Stromal cell of bone marrow (primary cell): Measurements from ENCODE around the gene SIK3.
A peak's percentile ranks its signal among the peaks of the same experiment; 100 is the strongest.
"Not testable (repeated sequence)": the region's sequence is repeated elsewhere in the genome, so short reads cannot be mapped to it uniquely, and the experiment has no call there.

Source experiments
- DNase-seq: peaks from one replicate; pipeline ENCODE4 v3.0.0-alpha.2; 2012; ENCODE audit warnings: low read depth

The SIK3 gene

DNA sequence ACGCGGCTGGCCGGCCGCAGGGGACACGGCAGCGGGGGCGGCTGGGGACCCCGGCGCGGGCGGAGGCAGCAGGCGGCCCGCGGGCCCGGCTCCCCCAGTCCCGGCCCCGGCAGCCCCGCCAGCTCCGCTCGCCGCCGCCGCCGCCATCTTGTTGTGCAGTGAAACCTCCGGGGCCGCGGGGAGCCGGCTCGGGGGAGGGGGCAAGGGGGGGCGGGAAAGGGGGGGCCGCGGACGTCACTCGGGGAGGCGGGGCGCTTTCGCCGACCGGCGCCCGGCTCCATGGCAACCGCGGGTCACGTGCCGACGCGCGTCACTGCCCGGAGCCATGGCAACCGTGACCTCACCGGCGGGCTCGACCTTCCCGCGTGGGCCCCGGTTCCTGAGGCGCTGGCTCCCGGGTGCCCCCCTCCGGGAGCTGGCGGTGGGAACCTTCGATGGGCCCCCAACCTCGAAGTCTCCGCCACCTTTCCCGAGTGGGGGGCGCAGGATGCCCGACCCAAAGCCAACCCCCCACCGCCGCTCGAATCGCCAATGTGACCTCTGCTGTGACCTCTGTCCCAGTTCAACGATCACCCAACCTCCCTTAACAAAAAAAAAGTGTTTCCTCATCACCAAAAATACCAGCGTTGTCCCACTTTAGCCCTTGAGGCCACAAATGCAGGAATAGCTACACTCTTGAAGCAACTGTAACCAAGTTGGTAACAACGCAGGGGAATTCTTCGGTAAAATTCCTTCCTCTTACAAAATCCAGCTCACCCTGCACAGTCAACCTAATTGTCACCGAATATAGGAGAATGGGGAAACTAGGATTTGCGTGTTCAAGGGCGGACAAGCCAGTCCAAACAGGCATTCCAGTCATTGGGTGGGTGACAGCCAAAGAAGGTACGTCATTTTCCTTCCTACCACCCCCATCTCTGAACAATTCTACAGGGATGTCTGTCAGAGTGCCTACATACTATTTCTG, at the start of gene SIK3:
SIK3 (minus strand) TSS at position 160 of the 964 bp plus-strand sequence; CDS start at position 147, 13 bp downstream.
- DNase-seq: peak; percentile 88

DNA sequence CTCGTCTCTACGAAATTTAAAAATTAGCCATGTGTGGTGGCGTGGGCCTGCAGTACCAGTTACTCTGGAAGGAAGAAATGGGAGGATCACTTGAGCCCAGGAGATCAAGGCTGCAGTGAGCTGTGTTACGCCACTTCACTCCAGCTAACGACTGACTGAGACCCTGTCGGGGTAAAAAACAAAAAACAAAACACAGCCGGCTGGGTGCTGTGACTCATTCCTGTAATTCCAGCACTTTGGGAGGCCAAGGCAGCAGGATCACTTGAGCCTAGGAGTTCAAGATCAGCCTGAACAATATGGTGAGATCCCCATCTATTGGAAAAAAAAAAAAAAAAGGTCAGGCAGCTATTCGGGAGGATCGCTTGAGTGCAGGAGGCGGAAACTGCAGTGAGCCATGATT, 48.3 kb upstream of the SIK3 start:
- DNase-seq: no peak

DNA sequence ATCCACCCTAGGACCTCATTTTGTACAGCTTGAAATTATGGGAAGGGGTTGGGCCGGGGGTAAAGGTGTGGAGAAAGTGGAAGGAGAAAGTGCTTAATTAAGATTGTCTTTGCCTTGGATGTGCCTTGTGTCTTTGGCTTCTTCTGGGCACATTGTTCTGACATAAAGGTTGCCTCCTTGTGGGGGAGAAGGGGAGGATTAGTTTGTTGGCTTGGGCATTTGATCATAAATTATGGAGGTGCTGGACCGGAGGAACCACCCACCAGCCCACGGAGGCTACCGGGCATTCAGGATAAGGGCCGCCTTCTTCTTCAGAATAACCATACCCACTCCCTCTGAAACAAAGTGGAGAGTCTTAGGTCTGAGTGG, 47.1 kb upstream of the SIK3 start:
- peak; percentile 22 for DNase-seq

DNA sequence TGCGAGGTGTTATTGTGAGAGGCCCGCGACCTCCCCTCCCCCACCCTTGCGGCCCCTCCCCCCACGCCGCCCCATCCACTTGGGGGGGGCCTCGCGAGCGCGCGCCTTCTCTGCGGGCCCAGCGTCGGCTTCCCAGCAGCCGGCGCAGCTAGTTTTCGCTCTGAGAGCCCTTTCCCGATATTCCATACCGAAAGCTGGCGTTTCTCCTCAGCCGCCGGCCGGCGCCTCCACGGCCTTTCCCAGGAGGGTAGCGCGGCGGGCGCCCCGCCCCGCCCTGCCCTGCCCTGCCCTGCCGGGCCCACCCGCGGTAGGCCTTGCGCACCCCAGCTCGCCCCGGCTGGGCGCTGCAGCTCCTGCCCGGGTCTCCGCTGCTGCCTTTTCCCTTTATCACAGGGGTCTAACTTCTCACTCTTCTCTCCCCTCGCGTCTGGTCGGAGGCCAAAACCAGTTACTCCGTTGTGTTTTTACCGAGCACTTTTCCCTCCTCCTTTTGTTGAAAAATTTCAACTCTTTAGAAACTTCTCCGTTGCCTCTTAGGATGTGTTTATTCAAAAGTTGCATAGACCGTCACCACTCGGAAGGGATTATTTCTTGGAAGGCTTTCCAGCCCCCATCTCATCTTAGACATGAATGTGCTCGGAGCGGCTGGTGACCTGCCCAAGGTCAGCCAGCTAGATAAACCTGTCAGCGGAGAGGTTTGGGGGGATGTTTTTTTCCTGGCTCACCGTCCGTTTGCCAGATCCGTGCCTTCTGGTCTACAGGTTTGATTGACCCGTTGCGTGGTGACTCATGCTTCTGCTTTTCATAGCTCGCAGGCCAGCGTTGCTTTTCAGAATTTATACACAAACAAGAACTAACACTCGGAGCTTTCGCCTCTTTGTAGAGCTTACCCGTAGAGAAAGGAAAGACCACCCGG, 46.5 kb upstream of the SIK3 start:
- peak; percentile 24 for DNase-seq

DNA sequence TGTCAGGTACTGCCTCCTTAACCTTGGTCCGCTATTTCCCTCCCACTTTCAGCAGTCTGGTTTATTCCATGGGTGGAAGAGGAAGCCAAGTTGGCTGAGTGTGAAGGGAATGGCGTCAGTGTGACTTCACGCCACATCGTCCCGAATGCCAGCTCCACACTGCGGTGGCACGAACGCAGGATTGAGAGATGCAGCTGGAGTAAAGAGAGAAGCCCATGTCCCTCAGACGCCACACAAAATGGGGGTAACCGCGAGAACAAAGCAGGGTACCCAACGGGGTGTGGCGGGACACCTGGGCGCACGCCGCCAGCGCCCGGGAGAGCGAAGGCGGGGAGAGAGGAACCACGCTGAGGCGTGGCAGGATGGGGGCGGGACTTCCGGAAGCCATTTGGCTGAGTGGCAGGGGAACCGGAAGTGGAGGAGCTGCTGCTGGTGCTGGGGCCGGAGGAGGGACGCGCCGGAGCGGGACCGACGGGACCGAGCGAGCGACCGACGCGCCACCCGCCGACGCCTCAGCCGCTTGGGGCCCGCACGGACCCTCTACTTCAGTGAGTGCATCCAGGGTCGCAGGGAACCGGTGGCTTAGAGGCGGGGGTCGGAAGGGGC, 45.7 kb upstream of the SIK3 start, which contains the start of gene PAFAH1B2:
PAFAH1B2 (plus strand) TSS at position 417 of the 606 bp plus-strand sequence. CDS start 8,161 bp downstream, outside the sequence.
- DNase-seq: peak; percentile 86

DNA sequence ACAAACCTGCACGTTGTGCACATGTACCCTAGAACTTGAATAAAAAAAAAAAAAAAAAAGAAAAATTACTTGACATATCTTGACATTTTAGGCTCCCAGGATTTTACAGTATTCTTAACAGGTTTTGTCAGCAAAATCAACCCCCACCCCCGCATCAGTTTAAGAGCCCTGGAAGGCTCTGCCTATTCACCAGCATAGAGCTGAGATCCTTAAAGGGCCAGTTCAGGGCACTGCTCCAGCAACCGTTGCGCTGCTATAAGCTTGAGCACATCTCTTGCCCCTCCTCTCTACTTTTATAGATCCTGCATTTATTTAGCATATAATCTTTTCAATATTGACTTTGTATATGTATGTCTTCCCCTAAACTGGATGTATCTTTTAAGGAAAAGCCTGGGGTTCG, 45.2 kb upstream of the SIK3 start:
- DNase-seq: peak; percentile 41

DNA sequence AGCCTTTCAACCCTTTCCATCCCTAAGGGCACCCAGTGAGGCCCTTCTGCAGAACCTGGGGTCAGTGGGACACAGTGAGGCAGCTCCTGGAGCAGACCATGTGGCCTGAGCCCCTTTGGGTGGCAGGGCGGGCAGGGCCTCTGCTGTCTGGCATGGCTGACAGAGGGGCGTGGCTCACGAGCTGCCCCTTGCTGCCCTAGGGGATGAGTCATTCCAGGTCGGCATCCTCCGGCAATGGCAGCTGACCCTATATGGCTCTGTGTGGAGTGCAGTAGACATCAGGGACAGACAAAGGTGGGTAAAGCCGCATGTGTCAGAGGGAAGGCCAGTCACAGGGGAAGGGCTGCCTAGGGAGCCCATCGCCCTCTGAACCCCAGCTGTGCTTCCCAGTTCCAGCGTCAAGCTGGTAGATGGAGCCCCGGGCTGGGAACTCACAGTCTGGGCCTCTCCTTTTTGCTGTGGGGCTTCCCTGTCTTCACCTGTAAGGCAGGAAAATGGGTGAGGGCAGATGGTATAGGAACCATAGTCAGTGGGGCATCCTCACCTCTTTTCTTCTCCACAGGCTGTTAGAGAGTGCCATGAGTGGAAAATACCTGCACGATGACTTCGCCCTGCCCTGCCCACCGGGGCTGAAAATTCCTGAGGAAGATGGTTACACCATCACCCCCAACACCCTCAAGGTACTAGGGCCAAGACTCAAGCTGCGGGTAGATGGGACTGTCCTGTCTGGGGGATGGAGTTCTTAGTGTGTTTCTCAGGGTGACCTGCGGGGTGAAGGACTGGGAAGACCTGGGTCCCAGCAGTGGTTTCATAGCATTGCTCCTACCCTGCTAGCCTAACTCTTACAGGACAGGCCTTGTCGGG, 39.2 kb upstream of the SIK3 start:
- DNase-seq: not testable (repeated sequence)

DNA sequence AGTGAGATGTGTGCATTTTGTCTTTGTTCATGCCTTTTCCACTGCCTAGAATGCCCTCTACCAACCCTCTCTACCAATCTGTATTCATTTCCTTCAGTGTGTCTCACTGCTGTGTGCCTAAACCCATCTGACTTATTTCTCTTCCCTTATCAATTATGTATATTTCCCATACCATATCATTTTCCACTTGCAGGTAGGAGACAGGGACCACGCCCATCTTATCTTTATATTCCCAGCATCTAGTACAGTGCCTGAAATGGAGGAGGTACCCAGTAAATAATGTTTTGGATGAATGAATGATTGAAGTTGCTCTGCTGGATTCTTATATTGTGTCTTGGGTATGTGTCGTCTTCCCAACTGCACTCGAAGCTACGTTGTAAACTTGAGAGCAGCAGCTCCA, 36.8 kb upstream of the SIK3 start:
- not testable (repeated sequence) for DNase-seq

DNA sequence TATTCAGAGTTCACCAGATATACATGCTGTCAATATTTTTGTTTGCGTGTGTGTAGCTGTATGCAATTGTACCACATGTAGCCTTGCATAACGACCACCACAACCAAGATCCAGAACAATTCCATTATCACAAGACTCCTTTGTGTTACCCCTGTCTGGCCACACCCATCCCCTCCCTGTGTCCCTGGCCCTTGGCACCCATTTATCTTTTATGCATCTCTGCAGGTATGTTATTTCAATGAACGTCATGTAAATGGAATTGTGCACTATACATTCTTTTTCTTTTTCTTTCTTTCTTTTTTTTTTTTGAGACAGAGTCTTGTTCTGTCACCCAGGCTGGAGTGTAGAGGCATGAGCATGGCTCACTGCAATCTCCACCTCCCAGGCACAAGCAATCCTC, 36.2 kb upstream of the SIK3 start:
- DNase-seq: no peak

DNA sequence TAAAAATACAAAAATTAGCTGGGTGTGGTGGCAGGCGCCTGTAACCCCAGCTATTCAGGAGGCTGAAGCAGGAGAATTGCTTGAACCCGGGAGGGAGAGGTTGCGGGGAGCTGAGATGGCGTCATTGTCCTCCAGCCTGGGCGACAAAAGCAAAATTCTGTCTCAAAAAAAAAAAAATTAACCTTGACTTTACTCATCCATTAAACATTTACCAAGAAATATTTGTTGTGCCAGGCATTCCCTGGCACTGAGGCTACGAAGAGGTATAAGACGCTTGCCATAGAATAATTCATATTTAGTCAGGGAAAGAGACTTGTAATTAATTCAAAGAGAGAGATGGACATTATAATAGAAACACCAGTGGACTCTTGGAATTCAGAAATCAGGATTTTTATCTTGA, 32.7 kb upstream of the SIK3 start:
- DNase-seq: no peak

DNA sequence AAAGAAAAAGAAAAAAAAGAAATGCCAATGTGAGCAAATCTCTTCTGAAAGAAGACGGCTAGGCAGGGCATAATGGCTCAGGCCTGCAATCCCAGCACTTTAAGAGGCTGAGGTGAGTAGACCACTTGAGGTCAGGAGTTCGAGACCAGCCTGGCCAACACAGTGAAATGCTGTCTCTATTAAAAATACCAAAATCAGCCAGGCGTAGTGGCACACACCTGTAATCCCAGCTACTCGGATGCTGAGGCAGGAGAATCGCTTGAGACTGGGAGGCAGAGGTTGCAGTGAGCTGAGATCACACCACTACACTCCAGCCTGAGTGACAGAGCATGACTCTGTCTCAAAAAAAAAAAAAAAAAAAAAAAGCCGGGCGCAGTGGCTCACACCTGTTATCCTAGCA, 32.2 kb upstream of the SIK3 start:
- DNase-seq: not testable (repeated sequence)

DNA sequence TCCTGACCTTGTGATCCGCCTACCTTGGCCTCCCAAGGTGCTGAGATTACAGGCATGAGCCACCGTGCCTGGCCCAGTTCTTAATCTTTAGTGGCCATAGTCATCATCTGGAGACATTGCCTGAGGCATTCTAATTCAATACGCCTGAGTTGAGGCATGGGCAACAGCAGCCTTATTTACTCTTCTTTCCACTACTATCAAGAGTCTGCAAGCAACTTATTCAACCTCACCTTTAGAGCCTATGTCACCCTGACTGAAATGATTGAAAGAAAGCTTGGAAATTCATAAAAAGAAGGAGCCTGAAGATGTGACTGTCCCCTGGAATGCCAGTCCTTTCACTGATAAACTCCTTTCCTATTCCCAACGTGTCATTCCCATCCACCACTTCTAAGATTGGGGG, 30.1 kb upstream of the SIK3 start:
- no peak for DNase-seq

DNA sequence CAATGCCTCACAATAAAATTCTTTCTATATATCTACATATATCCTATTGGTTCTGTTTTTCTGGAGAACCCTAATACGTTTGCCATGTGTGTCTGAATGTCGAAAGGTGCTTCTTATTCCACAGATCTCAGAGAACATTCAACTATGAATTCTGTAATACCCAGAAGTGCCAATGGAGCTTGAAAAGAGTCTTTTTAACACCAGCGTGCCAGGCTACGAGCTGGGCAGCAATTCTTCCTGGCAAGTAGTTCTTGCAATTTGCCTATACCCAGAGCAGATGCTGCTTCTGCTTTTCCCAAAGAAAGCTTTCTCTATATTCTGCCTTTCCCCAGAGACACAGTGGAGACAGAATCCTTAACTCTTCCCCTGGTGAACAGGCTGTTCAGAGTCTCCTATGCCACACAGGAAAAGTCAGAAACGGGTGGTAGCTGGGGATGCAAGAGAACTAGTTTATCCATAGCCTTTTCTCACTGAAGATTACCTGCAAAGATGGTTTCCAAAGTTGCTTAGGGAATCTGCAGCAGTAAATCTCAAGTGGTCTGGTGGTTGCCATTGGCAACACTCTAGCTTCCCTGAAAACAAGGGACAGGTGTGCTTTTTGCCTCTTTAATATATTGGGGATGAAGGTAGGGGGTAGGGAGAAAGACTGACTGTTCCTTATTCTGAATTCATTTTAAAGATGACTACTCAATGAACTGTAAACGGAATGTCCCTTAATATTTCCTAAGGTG, 29.1 kb upstream of the SIK3 start:
- no peak for DNase-seq

DNA sequence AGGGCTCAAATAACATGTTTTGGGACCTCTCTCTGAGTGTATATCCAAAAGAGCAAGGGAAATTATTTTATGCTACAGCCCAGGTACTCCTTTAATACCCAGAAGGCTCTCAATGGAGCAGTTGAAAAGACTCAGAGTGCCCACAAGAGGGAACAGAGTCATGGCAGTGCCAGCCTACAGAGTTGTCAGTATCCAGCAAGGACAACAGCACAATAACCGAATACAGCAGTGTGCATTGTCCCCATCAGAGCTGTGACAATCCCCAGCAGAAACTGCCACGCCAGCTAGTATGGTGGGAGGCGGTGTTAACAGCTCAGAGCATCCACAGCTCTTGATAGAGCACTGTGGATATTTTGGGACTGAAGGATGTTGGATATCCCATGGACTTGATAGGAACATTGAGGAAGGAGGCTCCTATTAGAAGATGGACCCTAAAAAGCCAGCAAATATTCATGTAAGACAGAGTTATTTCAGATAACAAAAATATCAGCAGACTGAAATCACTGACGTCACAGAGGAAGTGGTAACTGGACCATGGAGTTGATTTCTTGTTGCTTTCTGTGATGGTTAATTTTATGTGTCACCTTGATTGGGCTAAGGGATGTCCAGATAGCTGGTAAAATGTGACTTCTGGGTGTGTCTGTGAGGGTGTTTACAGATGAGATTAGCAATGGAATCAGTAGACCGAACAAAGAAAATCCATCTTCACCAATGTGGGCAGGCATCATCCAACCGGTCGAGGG, 28.2 kb upstream of the SIK3 start:
- no peak for DNase-seq

DNA sequence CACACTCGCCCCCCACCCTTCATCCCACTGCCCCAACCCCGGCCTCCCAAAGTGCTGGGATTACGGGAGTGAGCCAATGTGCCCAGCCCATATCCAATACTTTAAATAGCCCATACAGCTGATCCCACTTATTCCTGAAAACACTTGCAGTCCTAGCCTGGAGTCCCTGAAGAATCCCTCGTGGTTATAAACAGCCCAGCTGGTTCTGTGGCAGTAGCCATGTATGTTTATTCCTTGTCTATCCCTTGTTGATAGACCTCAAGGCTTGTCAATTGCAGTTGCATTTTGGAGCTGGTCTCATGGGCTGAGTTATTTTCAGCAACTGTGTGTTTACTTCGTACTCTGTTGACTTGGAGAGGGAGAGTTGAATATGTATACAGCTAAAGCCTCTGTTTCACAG, 24.3 kb upstream of the SIK3 start:
- DNase-seq: no peak

DNA sequence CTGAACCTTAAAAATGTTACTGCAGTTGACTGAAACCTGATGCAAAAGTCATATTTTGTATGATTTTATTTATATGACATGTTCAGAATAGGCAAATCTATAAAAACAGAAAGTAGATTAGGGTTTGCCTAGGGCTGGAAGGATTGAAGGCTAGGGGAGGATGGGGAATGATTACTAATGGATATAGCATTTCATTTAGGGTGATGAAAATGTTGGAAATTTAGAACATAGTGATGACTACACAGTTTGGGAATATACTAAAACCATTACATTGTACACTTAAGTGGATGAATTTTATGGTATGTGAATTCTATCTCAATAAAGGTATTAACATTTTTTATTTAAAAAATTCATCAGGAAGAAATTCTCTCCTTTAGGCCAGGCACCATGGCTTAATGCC, 22.9 kb upstream of the SIK3 start:
- DNase-seq: no peak

DNA sequence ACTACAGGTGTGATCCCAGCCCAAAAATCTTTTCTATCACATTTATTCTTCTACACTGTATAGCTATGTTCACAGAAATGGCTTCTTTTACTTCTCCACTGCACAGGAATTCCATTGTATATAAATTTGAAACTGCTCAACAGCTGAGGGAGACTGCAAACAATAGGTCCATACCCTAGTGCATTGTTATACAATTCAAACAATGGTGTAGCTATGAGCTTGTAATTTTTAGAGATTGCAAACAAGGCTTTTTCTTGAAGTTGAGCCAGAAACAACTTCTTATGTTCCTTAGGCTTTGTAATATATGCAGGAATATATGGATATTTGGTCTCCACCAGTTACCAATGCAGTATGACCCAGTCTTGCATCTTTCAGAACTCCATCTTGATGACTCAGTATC, 19.5 kb upstream of the SIK3 start:
- no peak for DNase-seq

DNA sequence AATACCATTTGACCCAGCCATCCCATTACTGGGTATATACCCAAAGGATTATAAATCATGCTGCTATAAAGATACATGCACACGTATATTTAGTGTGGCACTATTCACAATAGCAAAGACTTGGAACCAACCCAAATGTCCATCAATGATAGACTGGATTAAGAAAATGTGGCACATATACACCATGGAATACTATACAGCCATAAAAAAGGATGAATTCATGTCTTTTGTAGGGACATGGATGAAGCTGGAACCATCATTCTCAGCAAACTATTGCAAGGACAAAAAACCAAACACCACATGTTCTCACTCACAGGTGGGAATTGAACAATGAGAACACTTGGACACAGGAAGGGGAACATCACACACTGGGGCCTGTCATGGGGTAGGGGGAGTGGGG, 14.7 kb upstream of the SIK3 start:
- DNase-seq: not testable (repeated sequence)

DNA sequence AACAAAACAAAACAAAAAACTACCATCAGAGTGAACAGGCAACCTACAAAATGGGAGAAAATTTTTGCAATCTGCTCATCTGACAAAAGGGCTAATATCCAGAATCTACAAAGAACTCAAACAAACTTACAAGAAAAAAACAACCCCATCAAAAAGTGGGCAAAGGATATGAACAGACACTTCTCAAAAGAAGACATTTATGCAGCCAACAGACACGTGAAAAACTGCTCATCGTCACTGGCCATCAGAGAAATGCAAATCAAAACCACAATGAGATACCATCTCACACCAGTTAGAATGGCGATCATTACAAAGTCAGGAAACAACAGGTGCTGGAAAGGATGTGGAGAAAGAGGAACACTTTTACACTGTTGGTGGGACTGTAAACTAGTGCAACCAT, 14.3 kb upstream of the SIK3 start:
- not testable (repeated sequence) for DNase-seq
